Activated T-cell treated with anti-CD3 and anti-CD28 coated beads, Interleukin-2, amount 50 U/mL, for 48 hours (primary cell): ENCODE data around the gene LAS1L.
"Not testable (repeated sequence)": the region's sequence is repeated elsewhere in the genome, so short reads cannot be mapped to it uniquely, and the experiment has no call there.

Experiments
- DNase-seq, 2 experiments: peaks; one replicate each; pipeline ENCODE4 v3.0.0-alpha.2; 2020

The LAS1L gene

DNA sequence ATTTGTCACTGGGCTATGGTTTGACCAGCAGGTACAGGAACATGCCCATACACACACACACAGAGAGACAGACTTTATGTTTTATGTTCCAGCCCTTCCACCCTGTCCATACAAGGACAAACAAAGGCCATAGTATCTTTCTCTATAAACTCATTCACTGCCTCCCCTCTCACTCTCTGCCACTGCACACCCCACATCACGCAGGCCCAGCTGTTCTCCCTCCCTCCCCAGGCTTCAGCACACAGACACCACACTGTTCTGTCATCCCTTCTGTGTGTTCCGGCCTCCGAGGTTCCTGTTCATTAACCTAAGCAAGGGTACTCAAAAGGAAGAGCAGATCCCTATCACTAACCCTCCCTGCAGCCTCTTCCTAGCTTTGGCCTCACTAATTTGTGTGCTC is 17.8 kb downstream of the LAS1L start:
- no peak for DNase-seq

DNA sequence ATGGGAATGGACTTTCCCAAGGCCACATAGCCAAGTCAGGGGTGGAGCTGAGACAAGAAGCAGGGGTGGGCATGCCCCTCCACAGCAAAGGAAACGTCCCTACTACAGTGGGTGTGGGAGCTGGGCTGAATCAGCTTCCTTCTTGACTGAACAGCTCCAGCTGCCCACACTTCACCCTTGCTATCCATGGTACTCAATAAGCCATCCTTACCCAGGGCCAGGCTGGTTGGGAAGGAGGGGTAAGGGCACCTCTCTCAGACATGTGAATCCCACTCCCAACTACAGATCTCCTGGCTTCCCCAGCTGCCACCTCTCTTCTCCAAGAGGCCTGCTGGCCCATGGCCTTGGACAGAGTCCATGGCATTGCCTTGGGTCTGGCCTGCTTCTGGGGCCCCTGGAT is 21.0 kb downstream of the LAS1L start:
- DNase-seq: no peak

DNA sequence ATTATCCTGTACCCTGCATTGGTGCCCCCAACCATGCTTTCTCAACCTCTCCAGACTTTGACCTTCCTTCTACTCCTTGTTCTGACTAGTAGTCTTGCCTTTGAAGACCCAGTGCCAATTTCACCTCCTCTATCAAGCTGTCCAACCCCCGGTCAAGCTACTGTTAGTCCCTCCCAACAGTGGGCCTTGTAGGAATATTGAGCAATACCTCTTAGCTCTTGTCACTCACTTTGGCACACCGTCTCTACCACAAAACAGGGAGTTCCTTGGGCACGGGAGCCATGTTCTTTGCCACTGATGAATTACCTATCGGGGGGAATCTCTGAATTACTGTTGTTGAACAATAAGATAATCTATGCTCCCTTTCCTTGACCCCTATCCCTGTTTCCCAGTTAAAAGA is 25.2 kb downstream of the LAS1L start:
- no peak for DNase-seq

DNA sequence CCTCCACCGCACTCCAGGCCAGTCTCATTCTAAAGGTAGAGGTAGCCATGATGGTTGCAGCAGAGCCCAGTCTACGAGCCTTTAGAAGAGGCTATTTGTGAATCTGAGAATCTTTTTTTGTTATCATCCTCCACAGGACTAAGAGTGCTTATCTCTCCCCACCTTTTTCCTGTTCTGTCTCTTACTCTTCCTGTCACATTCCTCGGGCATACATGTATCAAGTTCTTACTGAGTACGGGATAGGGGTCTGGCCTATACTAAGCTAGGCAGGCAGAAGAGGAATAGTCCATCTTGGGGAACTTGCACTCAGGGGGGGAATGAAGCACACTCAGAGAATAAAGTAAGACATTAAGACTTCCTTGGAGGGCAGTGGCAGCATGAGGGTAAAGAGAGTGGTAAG is 25.7 kb downstream of the LAS1L start:
- DNase-seq: no peak

DNA sequence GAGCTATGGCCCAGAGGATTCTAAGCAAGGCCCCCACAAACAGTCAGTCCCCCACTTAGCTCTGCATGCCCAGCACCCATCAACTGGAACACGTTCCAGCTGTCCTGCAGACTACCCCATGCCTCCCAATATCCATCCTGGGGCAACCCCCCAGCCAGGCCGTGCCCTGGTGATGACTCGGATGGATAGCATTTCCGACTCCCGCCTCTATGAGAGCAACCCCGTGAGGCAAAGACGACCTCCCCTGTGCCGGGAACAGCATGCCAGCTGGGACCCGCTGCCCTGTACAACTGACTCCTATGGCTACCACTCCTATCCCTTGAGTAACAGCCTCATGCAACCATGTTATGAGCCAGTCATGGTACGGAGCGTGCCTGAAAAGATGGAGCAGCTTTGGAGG is 32.0 kb downstream of the LAS1L start:
- DNase-seq: no peak

DNA sequence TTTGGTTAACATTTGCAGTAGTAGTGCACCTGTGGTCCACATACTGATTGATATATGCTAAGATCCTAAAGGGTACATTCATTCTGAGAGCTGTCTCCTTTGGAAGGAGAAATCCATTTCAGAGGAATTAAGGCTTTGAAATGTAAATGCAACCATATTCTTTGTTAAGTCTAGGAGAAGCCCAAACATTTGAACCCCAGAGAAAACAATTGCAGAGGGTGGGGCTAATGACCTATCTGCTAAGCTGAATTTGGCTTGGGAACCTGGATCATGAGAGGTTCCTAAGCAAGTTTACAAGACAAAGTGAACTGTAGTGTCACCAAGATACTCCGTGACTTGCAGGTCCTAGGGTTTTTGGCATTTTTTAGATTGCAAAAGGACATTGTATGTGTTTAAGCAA is 41.2 kb downstream of the LAS1L start:
- DNase-seq: no peak

DNA sequence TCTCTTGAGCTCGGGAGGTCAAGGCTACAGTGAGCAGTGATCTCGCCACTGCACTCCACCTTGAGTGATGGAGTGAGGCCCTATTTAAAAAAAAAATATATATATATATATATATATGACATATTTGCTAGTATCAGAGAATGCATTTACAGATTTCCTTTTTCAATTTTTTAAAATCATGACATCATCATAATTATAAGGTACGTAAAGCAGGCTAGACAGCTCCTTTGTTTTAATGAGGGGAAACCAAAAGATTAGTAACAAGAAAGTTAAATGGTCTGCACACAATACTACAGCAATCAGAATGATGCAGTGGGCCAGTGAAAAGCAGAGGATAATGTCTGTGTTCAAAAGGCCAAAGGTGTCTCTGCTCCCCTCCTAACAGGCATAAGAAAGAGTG is 43.0 kb downstream of the LAS1L start:
- DNase-seq: no peak

DNA sequence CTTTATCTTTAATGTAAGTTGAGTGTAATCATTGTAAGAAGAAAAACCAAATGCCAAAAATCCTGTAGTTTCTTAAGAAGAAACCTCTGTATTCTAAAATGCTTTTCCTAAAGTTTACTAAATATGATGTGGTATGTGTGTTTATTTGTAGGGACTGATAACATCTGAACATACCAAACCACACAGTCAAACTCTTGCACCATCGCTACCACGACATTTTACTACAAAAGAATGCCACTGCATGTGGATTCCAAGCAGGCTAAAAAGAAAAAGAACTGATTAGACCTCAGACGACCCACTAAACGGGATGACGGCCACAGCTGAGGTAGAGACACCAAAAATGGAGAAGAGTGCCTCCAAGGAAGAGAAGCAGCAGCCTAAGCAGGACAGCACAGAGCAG is 46.1 kb downstream of the LAS1L start:
- no peak for DNase-seq

DNA sequence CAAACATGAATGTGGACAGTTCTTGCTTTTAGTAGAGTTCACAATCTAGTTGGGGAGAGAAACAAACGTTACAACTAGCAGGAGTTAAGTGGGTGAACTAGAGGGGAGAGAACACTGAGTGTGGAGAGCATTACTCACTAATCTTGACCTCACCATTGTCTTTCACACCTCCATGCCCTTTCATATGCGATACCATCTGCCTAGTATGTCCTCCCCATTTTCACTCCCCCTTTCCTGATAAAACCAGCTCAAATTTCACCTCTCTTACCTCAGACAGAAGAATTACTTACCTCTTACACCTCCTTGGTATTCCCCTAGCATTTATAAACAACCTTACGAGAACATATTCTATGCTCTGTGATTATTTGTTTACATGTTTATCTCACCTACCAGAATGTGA is 53.6 kb downstream of the LAS1L start:
- no peak for DNase-seq

DNA sequence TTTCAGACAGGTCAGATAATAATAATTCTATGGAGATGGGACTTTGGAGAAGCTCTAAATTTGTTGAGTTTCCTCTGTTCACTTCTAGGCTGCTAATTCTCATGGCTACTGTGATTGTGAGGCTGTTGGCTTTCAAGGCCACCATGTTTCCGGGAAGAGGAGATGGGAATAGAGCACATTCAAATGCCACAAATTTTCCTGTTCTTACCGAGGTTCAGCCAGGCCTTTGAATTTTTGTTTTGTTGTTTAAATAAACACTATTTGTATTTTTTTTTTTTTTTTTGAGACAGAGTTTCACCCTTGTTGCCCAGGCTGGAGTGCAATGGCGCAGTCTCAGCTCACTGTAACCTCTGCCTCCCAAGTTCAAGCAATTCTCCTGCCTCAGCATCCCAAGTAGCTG is 55.5 kb downstream of the LAS1L start:
- DNase-seq: not testable (repeated sequence)

DNA sequence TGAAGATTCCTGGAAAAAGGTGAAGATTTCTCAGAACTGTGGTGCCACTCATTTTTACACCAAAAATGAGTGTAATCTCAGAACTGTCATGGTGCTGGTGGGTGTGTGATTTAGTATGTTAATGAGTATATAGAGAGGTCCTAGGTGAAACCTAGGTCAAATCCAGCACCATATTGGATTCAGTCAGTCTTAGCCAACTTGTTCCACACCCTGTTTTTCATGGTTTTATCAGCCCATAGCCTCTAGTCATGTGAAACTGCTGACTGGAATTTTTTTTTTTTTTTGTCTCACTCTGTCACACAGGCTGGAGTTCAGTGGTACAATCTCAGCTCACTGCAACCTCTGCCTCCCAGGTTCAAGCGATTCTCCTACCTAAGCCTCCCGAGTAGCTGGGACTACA is 58.0 kb downstream of the LAS1L start:
- no peak for DNase-seq

DNA sequence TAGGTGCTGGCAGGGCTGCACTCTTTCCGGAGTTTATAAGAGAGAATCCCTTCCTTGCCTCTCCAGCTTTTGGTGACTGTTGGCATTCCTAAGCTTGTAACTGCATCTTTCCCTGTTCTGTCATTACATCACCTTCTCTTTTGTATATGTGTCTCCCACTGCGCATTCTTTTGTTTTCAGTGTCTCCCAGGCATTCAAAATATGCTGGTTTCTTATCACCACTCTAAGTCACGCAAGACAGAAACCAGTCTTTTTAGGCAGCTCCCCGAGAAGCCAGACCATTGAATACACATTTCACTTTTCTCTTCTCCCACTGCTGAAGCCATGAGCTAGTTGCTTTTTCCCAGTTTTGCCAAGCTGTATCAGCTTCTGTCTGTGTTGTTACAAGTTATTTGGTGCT is 71.0 kb downstream of the LAS1L start:
- DNase-seq: no peak
